ENCODE data around the gene FFAR3. TPM values are rescaled to one million over a fixed set of nuclear protein-coding genes. Genes with fewer than 3 reads are reported as not detected.

The FFAR3 gene
- total and polyA plus RNA-seq, 2 donors (not counting 3 experiments of a cell fraction or from before 2014, with no cell fraction given) = not detected

DNA sequence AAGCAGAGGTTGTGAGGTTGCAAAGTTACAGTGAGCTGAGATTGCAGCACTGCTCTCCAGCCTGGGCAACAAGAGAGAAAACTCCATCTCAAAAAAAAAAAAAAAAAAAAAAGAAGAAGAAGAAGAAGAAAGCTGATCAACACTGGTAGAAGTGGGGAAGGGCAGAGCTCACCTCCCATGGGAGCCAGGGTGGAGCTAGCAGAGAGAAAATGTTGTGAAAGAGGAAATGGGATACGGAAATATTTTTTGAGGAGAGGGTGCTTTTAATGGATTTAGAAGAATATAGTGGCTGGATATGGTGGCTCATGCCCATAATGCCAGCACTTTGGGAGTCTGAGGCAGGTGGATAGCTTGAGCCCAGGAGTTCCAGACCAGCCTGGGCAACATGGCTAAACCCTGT is 19.4 kb downstream of the FFAR3 start:
- H2AFZ ChIP-seq (ENCODE audit: low read depth, low read length) = no peak overlapping the region
- POLR2A ChIA-PET = no interaction called here
- TF ChIP-seq POLR2A (IDR thresholded peaks at IDR 0.05; ENCODE audit: low read depth, low read length) (no peak), MYC (IDR thresholded peaks at IDR 0.05; ENCODE audit: low read depth, low read length) (no peak), FOS (IDR thresholded peaks at IDR 0.05; ENCODE audit: borderline replicate concordance, insufficient read depth, low read length) (no peak), GATA2 (IDR thresholded peaks at IDR 0.05; ENCODE audit: insufficient read depth, insufficient read length, low read depth, low read length) (no peak), EZH2 (IDR thresholded peaks at IDR 0.05; ENCODE audit: borderline replicate concordance, low read depth, low read length, severe bottlenecking) (no peak), JUN (IDR thresholded peaks at IDR 0.05; ENCODE audit: borderline replicate concordance, insufficient read depth, insufficient read length, low read depth) (no peak), POLR2AphosphoS5 (IDR thresholded peaks at IDR 0.05; ENCODE audit: insufficient read depth, low read depth, low read length) (no peak)
- TF ChIP-seq, protein P1, sequence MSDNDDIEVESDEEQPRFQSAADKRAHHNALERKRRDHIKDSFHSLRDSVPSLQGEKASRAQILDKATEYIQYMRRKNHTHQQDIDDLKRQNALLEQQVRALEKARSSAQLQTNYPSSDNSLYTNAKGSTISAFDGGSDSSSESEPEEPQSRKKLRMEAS (IDR thresholded peaks at IDR 0.05; ENCODE audit: insufficient read depth, insufficient read length) = no peak
- TF ChIP-seq, protein P2, sequence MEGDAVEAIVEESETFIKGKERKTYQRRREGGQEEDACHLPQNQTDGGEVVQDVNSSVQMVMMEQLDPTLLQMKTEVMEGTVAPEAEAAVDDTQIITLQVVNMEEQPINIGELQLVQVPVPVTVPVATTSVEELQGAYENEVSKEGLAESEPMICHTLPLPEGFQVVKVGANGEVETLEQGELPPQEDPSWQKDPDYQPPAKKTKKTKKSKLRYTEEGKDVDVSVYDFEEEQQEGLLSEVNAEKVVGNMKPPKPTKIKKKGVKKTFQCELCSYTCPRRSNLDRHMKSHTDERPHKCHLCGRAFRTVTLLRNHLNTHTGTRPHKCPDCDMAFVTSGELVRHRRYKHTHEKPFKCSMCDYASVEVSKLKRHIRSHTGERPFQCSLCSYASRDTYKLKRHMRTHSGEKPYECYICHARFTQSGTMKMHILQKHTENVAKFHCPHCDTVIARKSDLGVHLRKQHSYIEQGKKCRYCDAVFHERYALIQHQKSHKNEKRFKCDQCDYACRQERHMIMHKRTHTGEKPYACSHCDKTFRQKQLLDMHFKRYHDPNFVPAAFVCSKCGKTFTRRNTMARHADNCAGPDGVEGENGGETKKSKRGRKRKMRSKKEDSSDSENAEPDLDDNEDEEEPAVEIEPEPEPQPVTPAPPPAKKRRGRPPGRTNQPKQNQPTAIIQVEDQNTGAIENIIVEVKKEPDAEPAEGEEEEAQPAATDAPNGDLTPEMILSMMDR (IDR thresholded peaks at IDR 0.05; ENCODE audit: extremely low read depth in 1 of 2, insufficient read depth in 1 of 2, low read depth in 1 of 2, low read length in 2 of 2) = no peak
- H3K4me1 ChIP-seq (ENCODE audit: control insufficient read depth, extremely low read depth, insufficient read depth, low read length) = no peaks in the 10 kb centered on the region
- no peak overlapping the region for H3K4me3 ChIP-seq (replicated peaks in 1 of 3; ENCODE audit: insufficient read depth in 1 of 3, low read depth in 1 of 3, low read length in 3 of 3)
- peaks cover 0 to 3% of the 10 kb centered on the region in 2 experiments for H3K27me3 ChIP-seq (ENCODE audit: control insufficient read depth in 2 of 2, insufficient read depth in 2 of 2, low read length in 2 of 2)
- DNase-seq (ENCODE audit: low read depth, low spot score) = no peak
- no peaks in the 10 kb centered on the region for H4K20me1 ChIP-seq (replicated peaks; ENCODE audit: control insufficient read depth, extremely low read depth, insufficient read depth, low read length)
- CTCF ChIA-PET = no interaction called here
- H3K4me2 ChIP-seq (ENCODE audit: insufficient read depth, low read length) = no peak overlapping the region
- dilution Hi-C loops (cut with MboI; ENCODE audit: extremely low pct_ligation_motif_present, low sequenced_read_pairs) = no loop called here
- intact Hi-C loops (cut with micrococcal nuclease) = no loop called here
- H3K36me3 ChIP-seq (ENCODE audit: control insufficient read depth in 2 of 2, extremely low read depth in 1 of 2, insufficient read depth in 2 of 2, low read length in 2 of 2) = no peaks in the 10 kb centered on the region
- H3K9me1 ChIP-seq (replicated peaks; ENCODE audit: control insufficient read depth, extremely low read depth, insufficient read depth, low read length) = no peaks in the 10 kb centered on the region
- H3K9ac ChIP-seq (replicated peaks; ENCODE audit: extremely low read depth, insufficient read depth, low read length) = no peak overlapping the region
- no peaks in the 10 kb centered on the region for H3K79me2 ChIP-seq (ENCODE audit: control insufficient read depth, insufficient read depth, low read length)
- no TSS peak for BruUV-seq (replicated peaks)
- no peak overlapping the region for H3K27ac ChIP-seq (ENCODE audit: insufficient read depth, low read depth, low read length)
- FAIRE-seq = no peak
- H3K9me3 ChIP-seq (replicated peaks; ENCODE audit: control insufficient read depth, insufficient read depth, low read length) = no peaks in the 10 kb centered on the region

Measured in endothelial cell of umbilical vein (primary cell).